AG10803 (cell line): Measurements from ENCODE around the gene KCTD21.

Experiments
- DNase-seq: peaks from one replicate; pipeline ENCODE4 v3.0.0; 2010; ENCODE audit warnings: low read depth
- H3K4me3 ChIP-seq: 2 replicates; pipeline ENCODE4 v1.5.1; 2011; ENCODE audit warnings: mild to moderate bottlenecking, low read length, control low read depth
- TF ChIP-seq, protein P1 (sequence below): conservative IDR thresholded peaks from 2 replicates; pipeline ENCODE4 v1.5.1; 2011; ENCODE audit warnings: mild to moderate bottlenecking, low read length, control low read depth, inconsistent platforms

Gene KCTD21

GRCh38 chr11:78203184-78203583, 14.8 kb upstream of the KCTD21 start:
- H3K4me3 ChIP-seq: no peak overlapping the region
- DNase-seq: no peak
- TF ChIP-seq, protein P1, sequence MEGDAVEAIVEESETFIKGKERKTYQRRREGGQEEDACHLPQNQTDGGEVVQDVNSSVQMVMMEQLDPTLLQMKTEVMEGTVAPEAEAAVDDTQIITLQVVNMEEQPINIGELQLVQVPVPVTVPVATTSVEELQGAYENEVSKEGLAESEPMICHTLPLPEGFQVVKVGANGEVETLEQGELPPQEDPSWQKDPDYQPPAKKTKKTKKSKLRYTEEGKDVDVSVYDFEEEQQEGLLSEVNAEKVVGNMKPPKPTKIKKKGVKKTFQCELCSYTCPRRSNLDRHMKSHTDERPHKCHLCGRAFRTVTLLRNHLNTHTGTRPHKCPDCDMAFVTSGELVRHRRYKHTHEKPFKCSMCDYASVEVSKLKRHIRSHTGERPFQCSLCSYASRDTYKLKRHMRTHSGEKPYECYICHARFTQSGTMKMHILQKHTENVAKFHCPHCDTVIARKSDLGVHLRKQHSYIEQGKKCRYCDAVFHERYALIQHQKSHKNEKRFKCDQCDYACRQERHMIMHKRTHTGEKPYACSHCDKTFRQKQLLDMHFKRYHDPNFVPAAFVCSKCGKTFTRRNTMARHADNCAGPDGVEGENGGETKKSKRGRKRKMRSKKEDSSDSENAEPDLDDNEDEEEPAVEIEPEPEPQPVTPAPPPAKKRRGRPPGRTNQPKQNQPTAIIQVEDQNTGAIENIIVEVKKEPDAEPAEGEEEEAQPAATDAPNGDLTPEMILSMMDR: no peak

DNA sequence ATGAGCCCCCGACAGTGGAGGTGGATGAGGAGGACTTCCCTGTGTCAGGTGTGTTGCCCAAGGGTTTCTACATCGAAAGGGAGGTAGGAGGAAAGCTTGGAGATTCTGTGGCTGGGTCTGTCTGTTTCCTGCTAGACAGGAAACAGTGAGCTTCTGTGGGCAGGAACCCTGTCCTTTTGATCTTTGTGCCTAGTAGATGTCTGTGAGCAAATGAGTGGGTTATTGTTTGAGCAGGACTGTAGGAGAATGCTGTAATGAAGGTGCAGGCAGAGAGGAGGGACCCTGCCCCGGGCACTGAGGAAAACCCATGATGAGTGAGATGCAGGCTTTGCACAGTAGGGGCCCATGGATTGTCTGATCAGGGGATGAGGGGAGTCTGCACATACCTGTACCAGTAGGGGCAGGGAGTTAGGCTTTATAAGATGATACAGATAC, 14.3 kb upstream of the KCTD21 start:
- TF ChIP-seq, protein P1: no peak
- no peak overlapping the region for H3K4me3 ChIP-seq
- DNase-seq: no peak

DNA sequence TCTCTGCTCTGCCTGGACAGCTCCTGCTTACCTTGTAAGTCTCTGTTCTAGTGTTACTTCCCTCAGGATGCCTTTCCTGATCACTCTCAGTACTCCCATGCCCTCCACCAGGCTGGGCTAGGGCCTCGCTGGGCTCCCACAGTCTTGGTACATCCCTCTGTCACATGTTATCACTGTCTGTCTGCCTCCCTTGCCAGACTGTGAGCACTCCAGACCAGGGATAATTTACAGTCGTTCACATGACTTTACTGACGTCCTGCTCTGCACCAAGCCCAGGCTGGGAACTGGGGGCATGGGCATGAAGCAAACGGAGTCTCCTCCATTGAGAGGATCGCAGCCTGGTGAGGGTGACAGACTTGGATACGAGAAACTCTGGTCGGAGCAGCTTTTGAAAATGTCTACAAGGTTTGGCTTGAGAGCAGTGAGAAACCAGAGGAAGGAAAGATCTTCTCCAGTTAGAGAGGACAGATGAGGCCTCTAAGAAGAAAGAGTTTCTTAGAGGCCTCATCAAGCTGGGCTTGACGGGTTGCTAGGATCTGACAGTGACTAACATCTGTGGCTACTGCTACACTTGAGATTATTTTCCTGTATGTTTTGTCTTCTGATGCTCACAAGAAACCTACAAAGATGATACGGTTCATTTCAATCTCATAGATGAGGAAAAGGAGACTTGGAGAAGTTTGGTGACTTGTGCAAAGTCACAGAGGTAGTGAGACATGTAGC, 12.8 kb upstream of the KCTD21 start:
- no peak for DNase-seq
- H3K4me3 ChIP-seq: no peak overlapping the region
- TF ChIP-seq, protein P1: no peak

DNA sequence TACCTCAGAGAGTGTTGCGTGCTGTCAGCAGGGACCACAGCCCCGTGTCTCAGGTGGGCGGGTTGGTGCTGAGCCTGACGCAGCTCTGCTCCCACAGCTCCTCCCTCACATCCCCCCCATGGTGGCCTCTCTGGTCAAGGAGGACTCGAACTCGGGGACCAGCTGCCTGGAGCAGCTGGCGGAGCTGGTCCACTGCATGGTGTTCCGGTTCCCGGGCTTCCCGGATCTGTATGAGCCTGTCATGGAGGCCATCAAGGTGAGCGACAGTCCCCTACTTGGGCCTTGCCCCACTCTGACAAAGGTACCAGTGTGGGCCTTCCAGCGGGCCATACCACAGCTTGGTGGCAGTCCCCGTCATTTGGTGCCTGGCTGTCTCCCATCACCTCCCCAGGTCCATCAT, 12.1 kb upstream of the KCTD21 start:
- no peak for DNase-seq
- TF ChIP-seq, protein P1: no peak

GRCh38 chr11:78200061-78200460, 11.6 kb upstream of the KCTD21 start:
- TF ChIP-seq, protein P1: no peak

More for the DNA sequence above, 12.1 kb upstream of the KCTD21 start:
- H3K4me3 ChIP-seq: no peak overlapping the region

DNA sequence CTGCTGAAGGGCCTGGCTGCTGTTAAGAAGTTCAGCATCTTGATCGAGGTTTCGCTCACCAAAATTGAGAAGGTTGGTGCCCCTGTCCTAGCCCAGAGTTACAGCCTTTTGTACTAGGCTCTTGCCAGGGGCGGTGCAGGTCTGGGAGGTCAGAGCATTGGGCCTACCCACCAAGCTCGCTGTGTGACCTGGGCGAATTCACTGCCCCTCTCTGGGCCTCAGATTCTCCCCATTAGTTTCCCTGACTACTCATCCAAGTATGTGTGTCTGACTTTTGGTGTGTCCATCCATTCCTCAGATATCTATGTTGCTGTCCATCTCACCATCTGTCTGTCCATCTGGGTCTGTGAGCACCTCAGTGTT, 11.2 kb upstream of the KCTD21 start:
- DNase-seq: no peak
- TF ChIP-seq, protein P1: no peak
- no peak overlapping the region for H3K4me3 ChIP-seq

More at GRCh38 chr11:78200061-78200460, 11.6 kb upstream of the KCTD21 start:
- DNase-seq: no peak
- no peak overlapping the region for H3K4me3 ChIP-seq

DNA sequence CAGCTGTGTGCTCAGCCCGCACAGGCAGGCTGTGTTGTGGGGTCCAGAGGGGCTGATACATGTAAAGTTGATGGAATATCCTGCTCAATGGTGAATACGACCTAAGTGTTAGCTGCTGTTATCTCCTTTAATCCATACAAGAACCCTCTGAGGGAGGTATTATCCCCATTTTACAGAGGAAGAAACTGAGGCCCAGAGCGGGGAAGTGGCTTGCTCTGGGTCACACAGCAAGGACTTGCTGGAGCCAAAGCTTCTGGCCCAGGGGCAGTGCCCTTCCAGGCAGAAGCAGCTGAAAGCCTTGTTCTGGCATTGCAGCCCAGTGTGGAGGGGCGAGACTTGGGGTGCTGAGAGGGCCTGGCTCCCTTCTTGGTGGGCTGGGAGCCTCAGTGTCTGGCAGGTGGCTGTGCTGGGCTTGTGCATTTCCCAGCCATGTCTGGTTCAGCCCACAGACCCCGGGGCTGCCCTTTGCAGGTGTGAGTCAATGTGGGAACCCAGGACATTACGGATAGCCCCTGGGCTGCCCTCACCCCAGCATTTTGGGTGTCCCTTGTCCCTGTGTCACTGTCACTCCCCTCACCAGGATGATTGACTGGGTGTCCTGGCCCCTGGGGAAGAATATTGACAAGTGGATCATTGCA, 10.7 kb upstream of the KCTD21 start:
- TF ChIP-seq, protein P1: no peak
- DNase-seq: no peak
- no peak overlapping the region for H3K4me3 ChIP-seq
